Upper lobe of right lung (tissue), 1 donor: ENCODE results near the gene GLB1L3. TPM values are rescaled to one million over a fixed set of nuclear protein-coding genes. Genes with fewer than 3 reads are reported as not detected.
A peak's percentile ranks its signal among the peaks of the same experiment; 100 is the strongest.

ENCODE experiments used
- ATAC-seq: fragments of 200-7000 bp; cut with Tn5 transposase; one replicate; pipeline ENCODE4 v1.9.1; 2020; ENCODE audit warnings: mild to moderate bottlenecking, moderate library complexity
- DNase-seq: peaks from one replicate; pipeline ENCODE4 v3.0.0-alpha.2; 2020
- H3K27ac ChIP-seq: fragments of 200-600 bp; one replicate; pipeline ENCODE4 v1.8.0; 2022
- H3K27me3 ChIP-seq: fragments of 200-600 bp; one replicate; pipeline ENCODE4 v1.8.0; 2022; ENCODE audit warnings: mild to moderate bottlenecking
- H3K36me3 ChIP-seq: fragments of 200-600 bp; one replicate; pipeline ENCODE4 v1.8.0; 2022
- H3K4me1 ChIP-seq: fragments of 200-600 bp; one replicate; pipeline ENCODE4 v1.8.0; 2022
- H3K4me3 ChIP-seq: fragments of 200-600 bp; one replicate; pipeline ENCODE4 v1.8.0; 2022; ENCODE audit warnings: mild to moderate bottlenecking
- H3K9me3 ChIP-seq: fragments of 200-600 bp; one replicate; pipeline ENCODE4 v1.8.0; 2022
- intact Hi-C: fragments of 100-400 bp; cut with DNase I; formaldehyde crosslinking; loops from one replicate; pipeline ENCODE4 v1.11.0; 2022
- total RNA-seq: library from RNA; stranded (reverse); fragmentation: NEBNext Ultra II Directional; extraction: Animal tissue kit (Norgen Biotek cat#: 25700); gene quantifications from one replicate; pipeline ENCODE4 v1.2.1, GENCODE V29; 2021
- TF ChIP-seq, protein P1 (sequence below): fragments of 200-600 bp; IDR thresholded peaks from one replicate; pipeline ENCODE4 v1.8.0; 2022; ENCODE audit warnings: antibody characterized with exemption
- donor health status: DM: no; HTN: yes; CAD: no; lungs with severe emphysema.

Gene GLB1L3
- total RNA-seq, 1 donor from 2014 or later, result 0.43 TPM

GRCh38 chr11:134231958-134232659, 44.1 kb upstream of the GLB1L3 start:
- H3K4me1 ChIP-seq, result peaks cover 44% of the 10 kb centered on the region
- H3K27ac ChIP-seq, result peak overlapping the region; percentile 31
- TF ChIP-seq, protein P1, sequence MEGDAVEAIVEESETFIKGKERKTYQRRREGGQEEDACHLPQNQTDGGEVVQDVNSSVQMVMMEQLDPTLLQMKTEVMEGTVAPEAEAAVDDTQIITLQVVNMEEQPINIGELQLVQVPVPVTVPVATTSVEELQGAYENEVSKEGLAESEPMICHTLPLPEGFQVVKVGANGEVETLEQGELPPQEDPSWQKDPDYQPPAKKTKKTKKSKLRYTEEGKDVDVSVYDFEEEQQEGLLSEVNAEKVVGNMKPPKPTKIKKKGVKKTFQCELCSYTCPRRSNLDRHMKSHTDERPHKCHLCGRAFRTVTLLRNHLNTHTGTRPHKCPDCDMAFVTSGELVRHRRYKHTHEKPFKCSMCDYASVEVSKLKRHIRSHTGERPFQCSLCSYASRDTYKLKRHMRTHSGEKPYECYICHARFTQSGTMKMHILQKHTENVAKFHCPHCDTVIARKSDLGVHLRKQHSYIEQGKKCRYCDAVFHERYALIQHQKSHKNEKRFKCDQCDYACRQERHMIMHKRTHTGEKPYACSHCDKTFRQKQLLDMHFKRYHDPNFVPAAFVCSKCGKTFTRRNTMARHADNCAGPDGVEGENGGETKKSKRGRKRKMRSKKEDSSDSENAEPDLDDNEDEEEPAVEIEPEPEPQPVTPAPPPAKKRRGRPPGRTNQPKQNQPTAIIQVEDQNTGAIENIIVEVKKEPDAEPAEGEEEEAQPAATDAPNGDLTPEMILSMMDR, result no peak
- no peaks in the 10 kb centered on the region for H3K27me3 ChIP-seq
- H3K4me3 ChIP-seq, result no peak overlapping the region
- ATAC-seq, result peak; percentile 60
- H3K36me3 ChIP-seq, result peaks cover 9% of the 10 kb centered on the region
- H3K9me3 ChIP-seq, result no peaks in the 10 kb centered on the region
- DNase-seq, result no peak
- intact Hi-C loops, result no loop called here

DNA sequence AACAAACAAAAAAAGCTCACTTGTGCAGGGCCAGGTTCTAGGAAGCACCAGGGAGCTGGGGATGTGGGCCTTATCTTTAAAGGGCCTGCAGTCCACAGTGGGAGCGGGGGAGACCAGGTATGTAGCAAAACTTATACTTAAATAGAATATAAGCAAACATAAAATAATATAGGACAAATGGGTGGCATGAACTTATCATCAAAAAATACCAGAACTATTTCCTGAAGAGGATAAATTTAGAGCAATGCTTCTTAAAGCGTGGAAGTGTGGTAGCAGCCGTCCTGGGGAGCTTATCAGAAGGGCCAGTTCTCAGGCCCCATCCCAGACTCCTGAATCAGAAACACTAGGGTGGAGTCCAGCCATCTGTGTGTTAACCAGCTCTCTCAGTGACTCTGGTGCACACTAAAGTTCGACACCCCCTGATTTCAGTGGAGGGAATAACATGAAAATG, 42.4 kb upstream of the GLB1L3 start:
- DNase-seq (no peak), ATAC-seq (no peak)
- TF ChIP-seq, protein P1, result no peak
- H3K27me3 ChIP-seq, result no peaks in the 10 kb centered on the region
- H3K36me3 ChIP-seq, result peaks cover 11% of the 10 kb centered on the region
- no peak overlapping the region for H3K27ac ChIP-seq
- no peak overlapping the region for H3K4me3 ChIP-seq
- H3K4me1 ChIP-seq, result peaks cover 37% of the 10 kb centered on the region
- H3K9me3 ChIP-seq, result no peaks in the 10 kb centered on the region
- intact Hi-C loops, result no loop called here

DNA sequence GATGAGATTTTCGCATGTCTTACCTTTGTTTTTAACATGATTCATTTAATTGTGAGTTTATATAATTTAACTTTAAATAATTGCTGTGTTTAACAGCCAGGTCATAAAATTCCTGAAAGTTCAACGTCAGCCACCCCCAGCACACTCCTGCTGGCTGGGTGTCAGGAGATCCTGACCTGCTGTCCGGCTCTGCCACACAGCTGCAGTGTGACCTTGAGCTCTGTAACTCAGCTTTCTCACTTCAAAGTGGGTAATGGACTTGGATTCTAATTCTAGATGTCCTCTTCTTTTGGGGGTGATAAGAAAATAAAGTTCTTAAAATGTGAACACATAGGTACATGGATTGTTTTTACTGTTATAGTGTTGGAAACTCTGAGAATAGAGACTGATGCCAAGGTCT, 40.8 kb upstream of the GLB1L3 start:
- Histone ChIP-seq H3K9me3 (no peaks in the 10 kb centered on the region), H3K4me3 (no peak overlapping the region), H3K27me3 (no peaks in the 10 kb centered on the region), H3K36me3 (peaks cover 28% of the 10 kb centered on the region), H3K27ac (no peak overlapping the region), H3K4me1 (peaks cover 24% of the 10 kb centered on the region)
- DNase-seq (no peak), ATAC-seq (no peak)
- intact Hi-C loops, result no loop called here
- TF ChIP-seq, protein P1, result no peak

- TF ChIP-seq, protein P1, result no peak
- H3K27me3 ChIP-seq, result no peaks in the 10 kb centered on the region
- DNase-seq (no peak), ATAC-seq (no peak)
- H3K27ac ChIP-seq, result no peak overlapping the region
- peaks cover 40% of the 10 kb centered on the region for H3K36me3 ChIP-seq
- H3K4me1 ChIP-seq, result peaks cover 12% of the 10 kb centered on the region
- H3K9me3 ChIP-seq, result no peaks in the 10 kb centered on the region
- no peak overlapping the region for H3K4me3 ChIP-seq
- intact Hi-C loops, result no loop called here
Observed at GRCh38 chr11:134236834-134237556, 39.2 kb upstream of the GLB1L3 start.

DNA sequence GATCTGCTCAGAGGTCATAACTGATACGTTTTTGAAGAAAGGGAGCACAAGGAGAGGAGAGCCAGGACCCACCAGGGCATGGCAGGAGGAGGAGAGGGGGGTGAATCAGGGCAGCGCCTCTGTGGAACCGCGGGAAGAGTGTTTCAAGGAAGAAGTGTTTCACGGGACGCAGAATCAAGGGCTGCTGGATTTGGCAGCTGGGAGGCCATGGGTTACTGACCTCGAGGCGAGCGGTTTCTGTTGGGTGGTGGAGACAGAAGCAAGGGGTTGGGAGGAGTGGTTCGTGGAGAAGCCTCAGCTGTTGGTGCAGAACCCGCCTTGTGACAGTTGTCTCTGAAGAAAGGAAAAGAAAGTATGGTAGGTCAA, 38.6 kb upstream of the GLB1L3 start:
- H3K4me3 ChIP-seq, result no peak overlapping the region
- intact Hi-C loops, result no loop called here
- H3K27me3 ChIP-seq, result no peaks in the 10 kb centered on the region
- H3K9me3 ChIP-seq, result no peaks in the 10 kb centered on the region
- TF ChIP-seq, protein P1, result no peak
- peaks cover 6% of the 10 kb centered on the region for H3K4me1 ChIP-seq
- H3K27ac ChIP-seq, result no peak overlapping the region
- peaks cover 44% of the 10 kb centered on the region for H3K36me3 ChIP-seq
- ATAC-seq (no peak), DNase-seq (no peak)
